ENCODE results near the gene PCLO.
"Not testable (repeated sequence)": the region's sequence is repeated elsewhere in the genome, so short reads cannot be mapped to it uniquely, and the experiment has no call there.

Gene PCLO

GRCh38 chr7:82965088-82966036 lies 197.3 kb downstream of the PCLO start:
- H3K27ac Mint-ChIP-seq: no peak overlapping the region
- no peak overlapping the region for H3K4me3 Mint-ChIP-seq
- no peaks in the 10 kb centered on the region for H3K27me3 Mint-ChIP-seq
- peaks cover 0 to 18% of the 10 kb centered on the region in 2 donors for H3K9me3 Mint-ChIP-seq
- no peak for ATAC-seq
- no peak for DNase-seq
- H3K4me1 Mint-ChIP-seq: no peaks in the 10 kb centered on the region

- H3K27me3 Mint-ChIP-seq: no peaks in the 10 kb centered on the region
- ATAC-seq: no peak
- DNase-seq: no peak
- peaks cover 0 to 18% of the 10 kb centered on the region in 2 donors for H3K9me3 Mint-ChIP-seq
- no peak overlapping the region for H3K4me3 Mint-ChIP-seq
- H3K4me1 Mint-ChIP-seq: no peaks in the 10 kb centered on the region
- no peak overlapping the region for H3K27ac Mint-ChIP-seq
Observed at GRCh38 chr7:82964150-82964882, 198.4 kb downstream of the PCLO start.

- peaks cover 0 to 17% of the 10 kb centered on the region in 2 donors for H3K9me3 Mint-ChIP-seq
- no peak overlapping the region for H3K27ac Mint-ChIP-seq
- H3K4me3 Mint-ChIP-seq: no peak overlapping the region
- H3K4me1 Mint-ChIP-seq: no peaks in the 10 kb centered on the region
- ATAC-seq: no peak
- no peak for DNase-seq
- no peaks in the 10 kb centered on the region for H3K27me3 Mint-ChIP-seq
Observed at GRCh38 chr7:82961240-82961639, 201.4 kb downstream of the PCLO start.

- DNase-seq (no peak), ATAC-seq (no peak)
- H3K27ac Mint-ChIP-seq: no peak overlapping the region
- peaks cover 0 to 8% of the 10 kb centered on the region in 2 donors for H3K9me3 Mint-ChIP-seq
- H3K4me1 Mint-ChIP-seq: no peaks in the 10 kb centered on the region
- no peaks in the 10 kb centered on the region for H3K27me3 Mint-ChIP-seq
- no peak overlapping the region for H3K4me3 Mint-ChIP-seq
Observed at GRCh38 chr7:82959528-82959927, 203.2 kb downstream of the PCLO start.

GRCh38 chr7:82957521-82957920 lies 205.2 kb downstream of the PCLO start:
- ATAC-seq (no peak), DNase-seq (no peak)
- H3K4me1 Mint-ChIP-seq: no peaks in the 10 kb centered on the region
- no peak overlapping the region for H3K4me3 Mint-ChIP-seq
- H3K27me3 Mint-ChIP-seq: no peaks in the 10 kb centered on the region
- H3K9me3 Mint-ChIP-seq: no peaks in the 10 kb centered on the region
- no peak overlapping the region for H3K27ac Mint-ChIP-seq

- H3K27ac Mint-ChIP-seq: no peak overlapping the region
- H3K4me1 Mint-ChIP-seq: no peaks in the 10 kb centered on the region
- DNase-seq: no peak
- peaks cover 6 to 7% of the 10 kb centered on the region in 2 donors for H3K9me3 Mint-ChIP-seq
- H3K27me3 Mint-ChIP-seq: no peaks in the 10 kb centered on the region
- ATAC-seq: no peak
- no peak overlapping the region for H3K4me3 Mint-ChIP-seq
Observed at GRCh38 chr7:82953324-82954027, 209.2 kb downstream of the PCLO start.

- ATAC-seq (no peak), DNase-seq (no peak)
- peak overlapping the region in 1 of 2 donors; percentile 49 for H3K27ac Mint-ChIP-seq
- no peaks in the 10 kb centered on the region for H3K27me3 Mint-ChIP-seq
- no peaks in the 10 kb centered on the region for H3K4me1 Mint-ChIP-seq
- peaks cover 6 to 7% of the 10 kb centered on the region in 2 donors for H3K9me3 Mint-ChIP-seq
- H3K4me3 Mint-ChIP-seq: no peak overlapping the region
Observed at GRCh38 chr7:82950436-82950835, 212.2 kb downstream of the PCLO start.

- ATAC-seq: no peak
- Mint-ChIP-seq H3K27ac (no peak overlapping the region), H3K4me1 (no peaks in the 10 kb centered on the region), H3K27me3 (no peaks in the 10 kb centered on the region), H3K4me3 (no peak overlapping the region), H3K9me3 (no peaks in the 10 kb centered on the region)
- no peak for DNase-seq
Observed at GRCh38 chr7:82945480-82945879, 217.2 kb downstream of the PCLO start.

GRCh38 chr7:82945056-82945455 lies 217.6 kb downstream of the PCLO start:
- H3K4me1 Mint-ChIP-seq: no peaks in the 10 kb centered on the region
- DNase-seq (no peak), ATAC-seq (no peak)
- H3K9me3 Mint-ChIP-seq: no peaks in the 10 kb centered on the region
- no peak overlapping the region for H3K4me3 Mint-ChIP-seq
- no peaks in the 10 kb centered on the region for H3K27me3 Mint-ChIP-seq
- no peak overlapping the region for H3K27ac Mint-ChIP-seq

- Mint-ChIP-seq H3K27ac (no peak overlapping the region), H3K9me3 (peaks cover 0 to 7% of the 10 kb centered on the region in 2 donors), H3K27me3 (no peaks in the 10 kb centered on the region), H3K4me1 (no peaks in the 10 kb centered on the region), H3K4me3 (no peak overlapping the region)
- ATAC-seq: no peak
- no peak for DNase-seq
Observed at GRCh38 chr7:82932516-82932915, 230.2 kb downstream of the PCLO start.

- ATAC-seq: no peak
- H3K27me3 Mint-ChIP-seq: no peaks in the 10 kb centered on the region
- H3K4me1 Mint-ChIP-seq: no peaks in the 10 kb centered on the region
Observed at GRCh38 chr7:82926477-82926876, 236.2 kb downstream of the PCLO start.

GRCh38 chr7:82925331-82925730 lies 237.4 kb downstream of the PCLO start:
- Mint-ChIP-seq H3K4me3 (no peak overlapping the region), H3K27me3 (no peaks in the 10 kb centered on the region), H3K27ac (no peak overlapping the region), H3K4me1 (no peaks in the 10 kb centered on the region), H3K9me3 (peaks cover 0 to 7% of the 10 kb centered on the region in 2 donors)
- no peak for ATAC-seq
- no peak for DNase-seq

More at GRCh38 chr7:82926477-82926876, 236.2 kb downstream of the PCLO start:
- Mint-ChIP-seq H3K4me3 (no peak overlapping the region), H3K27ac (no peak overlapping the region), H3K9me3 (peaks cover 0 to 7% of the 10 kb centered on the region in 2 donors)
- no peak for DNase-seq

GRCh38 chr7:82906502-82906901 lies 256.2 kb downstream of the PCLO start:
- H3K27me3 Mint-ChIP-seq: no peaks in the 10 kb centered on the region

GRCh38 chr7:82904871-82905270 lies 257.8 kb downstream of the PCLO start:
- H3K4me1 Mint-ChIP-seq: no peaks in the 10 kb centered on the region
- H3K9me3 Mint-ChIP-seq: peaks cover 0 to 7% of the 10 kb centered on the region in 2 donors
- DNase-seq (no peak), ATAC-seq (no peak)
- no peak overlapping the region for H3K27ac Mint-ChIP-seq
- no peak overlapping the region for H3K4me3 Mint-ChIP-seq
- H3K27me3 Mint-ChIP-seq: no peaks in the 10 kb centered on the region

More at GRCh38 chr7:82906502-82906901, 256.2 kb downstream of the PCLO start:
- Mint-ChIP-seq H3K9me3 (peaks cover 4 to 7% of the 10 kb centered on the region in 2 donors), H3K4me1 (no peaks in the 10 kb centered on the region), H3K4me3 (no peak overlapping the region), H3K27ac (no peak overlapping the region)
- ATAC-seq (no peak), DNase-seq (no peak)

GRCh38 chr7:82901098-82901497 lies 261.6 kb downstream of the PCLO start:
- H3K9me3 Mint-ChIP-seq, DNase-seq, ATAC-seq, H3K4me3 Mint-ChIP-seq, H3K27me3 Mint-ChIP-seq, H3K4me1 Mint-ChIP-seq, H3K27ac Mint-ChIP-seq: not testable (repeated sequence)

Measured in stimulated activated naive CD8-positive, alpha-beta T cell treated with anti-CD3 and anti-CD28 coated beads, Interleukin-15, amount 100 ng/mL, for 72 hours (primary cell).